Esophagus squamous epithelium (tissue), 4 donors: ENCODE measurements around the gene NPNT.

Experiments
- POLR2A ChIP-seq, 4 donors: fragments of 450-650 bp; IDR thresholded peaks; one replicate each; pipeline ENCODE4 v1.6.1; 2017; ENCODE audit warnings: antibody characterized with exemption in 4 of 4, mild to moderate bottlenecking in 4 of 4, moderate library complexity in 3 of 4
- TF ChIP-seq, protein P1 (sequence below), 6 experiments: fragments of 450-650 bp in 4 of 6; fragments of 200-600 bp in 2 of 6; sonication (generic) in 2 of 6; IDR thresholded peaks; one replicate each; pipeline ENCODE4 v1.5.1; 2016 to 2019; ENCODE audit warnings: antibody characterized with exemption in 6 of 6, mild to moderate bottlenecking in 4 of 6, moderate library complexity in 4 of 6

DNA sequence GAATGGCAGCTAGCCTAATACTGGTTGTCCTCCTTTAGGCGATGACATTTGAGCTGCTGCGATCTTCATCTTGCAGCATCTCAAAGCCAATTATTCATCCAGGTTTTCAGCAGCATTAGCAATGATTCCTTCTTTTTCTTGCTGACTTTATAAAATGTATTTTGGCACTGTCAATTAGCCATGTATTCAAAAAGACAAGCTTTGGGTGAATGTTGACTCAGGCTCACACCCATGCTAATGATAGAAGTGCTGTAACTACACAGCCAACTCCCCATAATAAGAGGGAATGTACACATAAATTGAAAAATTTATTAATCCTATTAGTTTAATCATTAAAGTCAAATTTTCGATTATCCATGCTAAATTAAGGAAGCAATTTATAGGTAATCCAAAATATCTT lies 24.3 kb upstream of the NPNT start:
- TF ChIP-seq POLR2A (IDR thresholded peaks at IDR 0.05), result no peak
- TF ChIP-seq, protein P1, sequence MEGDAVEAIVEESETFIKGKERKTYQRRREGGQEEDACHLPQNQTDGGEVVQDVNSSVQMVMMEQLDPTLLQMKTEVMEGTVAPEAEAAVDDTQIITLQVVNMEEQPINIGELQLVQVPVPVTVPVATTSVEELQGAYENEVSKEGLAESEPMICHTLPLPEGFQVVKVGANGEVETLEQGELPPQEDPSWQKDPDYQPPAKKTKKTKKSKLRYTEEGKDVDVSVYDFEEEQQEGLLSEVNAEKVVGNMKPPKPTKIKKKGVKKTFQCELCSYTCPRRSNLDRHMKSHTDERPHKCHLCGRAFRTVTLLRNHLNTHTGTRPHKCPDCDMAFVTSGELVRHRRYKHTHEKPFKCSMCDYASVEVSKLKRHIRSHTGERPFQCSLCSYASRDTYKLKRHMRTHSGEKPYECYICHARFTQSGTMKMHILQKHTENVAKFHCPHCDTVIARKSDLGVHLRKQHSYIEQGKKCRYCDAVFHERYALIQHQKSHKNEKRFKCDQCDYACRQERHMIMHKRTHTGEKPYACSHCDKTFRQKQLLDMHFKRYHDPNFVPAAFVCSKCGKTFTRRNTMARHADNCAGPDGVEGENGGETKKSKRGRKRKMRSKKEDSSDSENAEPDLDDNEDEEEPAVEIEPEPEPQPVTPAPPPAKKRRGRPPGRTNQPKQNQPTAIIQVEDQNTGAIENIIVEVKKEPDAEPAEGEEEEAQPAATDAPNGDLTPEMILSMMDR (IDR thresholded peaks at IDR 0.05), result no peak
